H9 (cell line): Measurements from ENCODE around the gene ATP5MC2. TPM values are rescaled to one million over a fixed set of nuclear protein-coding genes. Genes with fewer than 3 reads are reported as not detected.

Experiments
- DNase-seq: peaks from one replicate; pipeline ENCODE4 v3.0.0-alpha.2; 2017
- H2AFZ ChIP-seq: one replicate; pipeline ENCODE4 v1.6.1; 2013; ENCODE audit warnings: mild to moderate bottlenecking, low read length, control low read depth, moderate library complexity
- H2AK5ac ChIP-seq: 2 replicates; pipeline ENCODE4 v1.6.1; 2013; ENCODE audit warnings: low read length, control low read depth, mixed read lengths; ENCODE audit not compliant: insufficient read length
- H2BK120ac ChIP-seq: one replicate; pipeline ENCODE4 v1.6.1; 2013; ENCODE audit warnings: low read depth, mild to moderate bottlenecking, low read length, control low read depth, inconsistent platforms; ENCODE audit not compliant: poor library complexity, severe bottlenecking
- H2BK12ac ChIP-seq: 2 replicates; pipeline ENCODE4 v1.6.1; 2013; ENCODE audit warnings: low read length, control low read depth, mixed read lengths, low read depth; ENCODE audit not compliant: insufficient read length
- H2BK15ac ChIP-seq: 2 replicates; pipeline ENCODE4 v1.6.1; 2013; ENCODE audit warnings: low read depth, low read length, control low read depth
- H2BK20ac ChIP-seq: one replicate; pipeline ENCODE4 v1.6.1; 2013; ENCODE audit warnings: low read depth, mild to moderate bottlenecking, low read length, control low read depth, inconsistent platforms; ENCODE audit not compliant: poor library complexity, severe bottlenecking
- H2BK5ac ChIP-seq: 2 replicates; pipeline ENCODE4 v1.6.1; 2013; ENCODE audit warnings: low read length, control low read depth, mixed read lengths; ENCODE audit not compliant: insufficient read length
- H3K14ac ChIP-seq: 2 replicates; pipeline ENCODE4 v1.6.1; 2013; ENCODE audit warnings: low read length, control low read depth; ENCODE audit not compliant: insufficient read depth
- H3K18ac ChIP-seq: 2 replicates; pipeline ENCODE4 v1.6.1; 2013; ENCODE audit warnings: low read depth, mild to moderate bottlenecking, mixed read lengths, low read length, control low read depth; ENCODE audit not compliant: insufficient read length
- H3K23ac ChIP-seq: 2 replicates; pipeline ENCODE4 v1.6.1; 2013; ENCODE audit warnings: low read length, control low read depth, mixed read lengths, low read depth; ENCODE audit not compliant: insufficient read length
- H3K23me2 ChIP-seq: 2 replicates; pipeline ENCODE4 v1.6.1; 2013; ENCODE audit warnings: low read depth, mild to moderate bottlenecking, mixed read lengths, low read length, control low read depth; ENCODE audit not compliant: insufficient read length, poor library complexity, severe bottlenecking
- H3K27ac ChIP-seq: 2 replicates; pipeline ENCODE4 v1.5.1; 2013; ENCODE audit warnings: low read length, control low read depth, mixed read lengths, low read depth; ENCODE audit not compliant: insufficient read length
- H3K27me3 ChIP-seq: 2 replicates; pipeline ENCODE4 v1.6.1; 2013; ENCODE audit warnings: low read length, control low read depth, inconsistent platforms; ENCODE audit not compliant: insufficient read depth
- H3K4ac ChIP-seq: 2 replicates; pipeline ENCODE4 v1.6.1; 2013; ENCODE audit warnings: low read depth, mild to moderate bottlenecking, control low read depth, inconsistent platforms, low read length, moderate library complexity
- H3K4me1 ChIP-seq: 2 replicates; pipeline ENCODE4 v1.6.1; 2013; ENCODE audit warnings: low read length, control low read depth, inconsistent platforms; ENCODE audit not compliant: insufficient read depth
- H3K4me2 ChIP-seq: 2 replicates; pipeline ENCODE4 v1.6.1; 2013; ENCODE audit warnings: low read length, control low read depth, mixed read lengths; ENCODE audit not compliant: insufficient read length, insufficient read depth
- H3K56ac ChIP-seq: 2 replicates; pipeline ENCODE4 v1.6.1; 2013; ENCODE audit warnings: low read depth, mild to moderate bottlenecking, mixed read lengths, low read length, control low read depth; ENCODE audit not compliant: insufficient read length
- H3K79me1 ChIP-seq: 2 replicates; pipeline ENCODE4 v1.6.1; 2013; ENCODE audit warnings: low read depth, mild to moderate bottlenecking, moderate library complexity, low read length, control low read depth, inconsistent platforms; ENCODE audit not compliant: insufficient read depth, poor library complexity, severe bottlenecking
- H3K79me2 ChIP-seq: 2 replicates; pipeline ENCODE4 v1.6.1; 2013; ENCODE audit warnings: low read length, control low read depth, inconsistent platforms; ENCODE audit not compliant: insufficient read depth
- H3K9ac ChIP-seq: 2 replicates; pipeline ENCODE4 v1.6.1; 2013; ENCODE audit warnings: low read length, control low read depth, mixed read lengths; ENCODE audit not compliant: insufficient read length; ENCODE audit errors: extremely low read depth
- H3K9me3 ChIP-seq: one replicate; pipeline ENCODE4 v1.6.1; 2013; ENCODE audit warnings: low read depth, low read length, inconsistent platforms; ENCODE audit not compliant: control insufficient read depth
- H3T11ph ChIP-seq: one replicate; pipeline ENCODE4 v1.6.1; 2013; ENCODE audit warnings: mild to moderate bottlenecking, low read length, control low read depth, inconsistent platforms
- H4K20me1 ChIP-seq: one replicate; pipeline ENCODE4 v1.6.1; 2013; ENCODE audit not compliant: control insufficient read depth, insufficient read length, insufficient read depth
- H4K5ac ChIP-seq: 2 replicates; pipeline ENCODE4 v1.6.1; 2013; ENCODE audit warnings: low read depth, mild to moderate bottlenecking, mixed read lengths, low read length, control low read depth; ENCODE audit not compliant: insufficient read length
- H4K8ac ChIP-seq: replicated peaks from 2 replicates; pipeline ENCODE4 v1.6.1; 2013; ENCODE audit warnings: low read length, control low read depth, mixed read lengths, low read depth; ENCODE audit not compliant: insufficient read length
- H4K91ac ChIP-seq: 2 replicates; pipeline ENCODE4 v1.6.1; 2013; ENCODE audit warnings: low read depth, mild to moderate bottlenecking, moderate library complexity, mixed read lengths, low read length, control low read depth; ENCODE audit not compliant: insufficient read length
- H3K27ac Mint-ChIP-seq, 3 experiments: 2 replicates in 2 of 3; 3 replicates in 1 of 3; pipeline ENCODE4 v1.8.0; 2020 to 2021; ENCODE audit warnings: mixed read lengths in 3 of 3, mild to moderate bottlenecking in 1 of 3, moderate library complexity in 1 of 3
- H3K27me3 Mint-ChIP-seq: 2 replicates; pipeline ENCODE4 v1.8.0; 2021; ENCODE audit warnings: low read depth, mild to moderate bottlenecking, moderate library complexity, mixed read lengths
- H3K36me3 Mint-ChIP-seq, 3 experiments: 2 replicates in 2 of 3; 3 replicates in 1 of 3; pipeline ENCODE4 v1.8.0; 2020 to 2021; ENCODE audit warnings: low read depth in 3 of 3, mixed read lengths in 3 of 3; ENCODE audit not compliant: insufficient read depth in 1 of 3
- H3K4me1 Mint-ChIP-seq, 2 experiments: 2 replicates each; pipeline ENCODE4 v1.8.0; 2020; ENCODE audit warnings: mixed read lengths in 2 of 2
- H3K4me3 Mint-ChIP-seq, 2 experiments: 2 replicates in 1 of 2; 3 replicates in 1 of 2; pipeline ENCODE4 v1.8.0; 2020 to 2021; ENCODE audit warnings: mild to moderate bottlenecking in 2 of 2, mixed read lengths in 2 of 2, moderate library complexity in 1 of 2
- H3K9me3 Mint-ChIP-seq, 2 experiments: 2 replicates in 1 of 2; 3 replicates in 1 of 2; pipeline ENCODE4 v1.8.0; 2020; ENCODE audit warnings: mild to moderate bottlenecking in 2 of 2, mixed read lengths in 2 of 2, moderate library complexity in 1 of 2
- CTCF ChIP-seq: fragments of 200-600 bp; sonication (generic); conservative IDR thresholded peaks from 3 replicates; pipeline ENCODE4 v1.8.0; 2021; ENCODE audit warnings: antibody characterized with exemption, mild to moderate bottlenecking
- WGBS: extraction: QIAGEN DNeasy Blood & Tissue Kit; methylation state at CpG from one replicate; pipeline ENCODE4 v1.1.7; 2013; ENCODE audit warnings: missing lambda C conversion rate, low lambda C conversion rate, mixed read lengths; ENCODE audit not compliant: insufficient read length; ENCODE audit errors: extremely low coverage; 5-methylcytosine and 5-hydroxymethylcytosine counted together
- total RNA-seq: library from RNA; stranded (reverse); gene quantifications from 2 replicates; pipeline ENCODE4 v1.2.1, GENCODE V29; 2021

Gene ATP5MC2
- total RNA-seq, 1 experiment from 2014 or later: 379 TPM

GRCh38 chr12:53625373-53625945 lies 50.4 kb downstream of the ATP5MC2 start:
- Histone ChIP-seq H2BK120ac (no peak overlapping the region), H3K79me2 (peaks cover 3% of the 10 kb centered on the region; the same call in 1 of the 2 replicates)
- H3K9me3 Mint-ChIP-seq: no peaks in the 10 kb centered on the region; a peak in 1 of 5 replicates

More at GRCh38 chr12:53625373-53625945, 50.4 kb downstream of the ATP5MC2 start:
- Mint-ChIP-seq H3K36me3 (no peaks in the 10 kb centered on the region; a peak in 1 of 7 replicates), H3K27ac (peak overlapping the region; percentile 36 to 89 (median 85); a peak in 4 of 7 replicates), H3K27me3 (no peaks in the 10 kb centered on the region), H3K4me1 (peaks cover 29 to 30% of the 10 kb centered on the region in 2 experiments), H3K4me3 (peak overlapping the region; percentile 85 to 92)
- no peak for DNase-seq
- no CpG with 5 or more reads among the region's 5 CpGs for WGBS
- H3T11ph ChIP-seq: no peak overlapping the region
- H2BK12ac ChIP-seq: no peak overlapping the region
- no peak overlapping the region for H3K4ac ChIP-seq
- H4K91ac ChIP-seq: no peak overlapping the region
- TF ChIP-seq CTCF: no peak
- H3K18ac ChIP-seq: no peak overlapping the region
- H3K27me3 ChIP-seq: no peaks in the 10 kb centered on the region
- H2BK20ac ChIP-seq: no peak overlapping the region
- H3K27ac ChIP-seq: no peak overlapping the region
- no peak overlapping the region for H4K8ac ChIP-seq
- H3K9ac ChIP-seq: peak overlapping the region; percentile 49
- no peak overlapping the region for H3K56ac ChIP-seq
- no peak overlapping the region for H4K5ac ChIP-seq
- no peak overlapping the region for H2BK15ac ChIP-seq
- peak overlapping the region; percentile 71 for H3K4me2 ChIP-seq
- H2AK5ac ChIP-seq: no peak overlapping the region
- H3K79me1 ChIP-seq: no peaks in the 10 kb centered on the region
- H3K14ac ChIP-seq: no peak overlapping the region
- peaks cover 10% of the 10 kb centered on the region for H3K23me2 ChIP-seq
- peaks cover 8% of the 10 kb centered on the region for H3K4me1 ChIP-seq
- H2BK5ac ChIP-seq: no peak overlapping the region
- H3K9me3 ChIP-seq: no peaks in the 10 kb centered on the region
- H4K20me1 ChIP-seq: no peaks in the 10 kb centered on the region
- no peak overlapping the region for H3K23ac ChIP-seq
- no peak overlapping the region for H2AFZ ChIP-seq
